HepG2 (cell line): Measurements from ENCODE around the gene MED22. TPM values are rescaled to one million over a fixed set of nuclear protein-coding genes. Genes with fewer than 3 reads are reported as not detected.

Experiments used
- AKAP8 ChIP-seq: sonication (generic); formaldehyde crosslinking; IDR thresholded peaks from 2 replicates; pipeline ENCODE4 v1.5.1; 2020; ENCODE audit warnings: mild to moderate bottlenecking, missing genetic modification reagents
- CEBPZ ChIP-seq: IDR thresholded peaks from 2 replicates; pipeline ENCODE4 v1.6.1; 2012; ENCODE audit warnings: low read length, improper control_type of control experiment
- CHD4 ChIP-seq: fragments of 200-600 bp; sonication (generic); IDR thresholded peaks from 2 replicates; pipeline ENCODE4 v1.7.0; 2017; ENCODE audit warnings: mild to moderate bottlenecking, low read length, borderline replicate concordance
- CREM ChIP-seq, 2 experiments: sonication (generic) in 1 of 2; formaldehyde crosslinking in 1 of 2; IDR thresholded peaks; 2 replicates each; pipeline versions ENCODE4 v1.4.0 to v1.6.1; 2016 to 2020; ENCODE audit warnings: antibody characterized with exemption in 1 of 2, mild to moderate bottlenecking in 1 of 2, missing genetic modification reagents in 1 of 2
- GATA4 ChIP-seq: sonication (generic); IDR thresholded peaks from 2 replicates; pipeline ENCODE4 v1.6.1; 2016; ENCODE audit warnings: antibody characterized with exemption, low read depth, borderline replicate concordance
- KDM1A ChIP-seq: IDR thresholded peaks from 2 replicates; pipeline ENCODE4 v1.6.1; 2016; ENCODE audit warnings: missing compliant biosample characterization
- NR3C1 ChIP-seq: sonication (generic); formaldehyde crosslinking; IDR thresholded peaks from 2 replicates; pipeline ENCODE4 v1.4.0; 2020; ENCODE audit warnings: missing genetic modification reagents
- RAD51 ChIP-seq: fragments of 450-650 bp; IDR thresholded peaks from 2 replicates; pipeline ENCODE4 v1.6.1; 2016; ENCODE audit warnings: borderline replicate concordance
- SCMH1 ChIP-seq: sonication (generic); formaldehyde crosslinking; IDR thresholded peaks from 2 replicates; pipeline ENCODE4 v1.9.0; 2021; ENCODE audit warnings: missing genetic modification reagents, mild to moderate bottlenecking, borderline replicate concordance
- ZBTB46 ChIP-seq: sonication (generic); formaldehyde crosslinking; IDR thresholded peaks from 2 replicates; pipeline ENCODE4 v1.4.0; 2020; ENCODE audit warnings: mild to moderate bottlenecking, missing genetic modification reagents, borderline replicate concordance
- ZFP62 ChIP-seq: sonication (generic); formaldehyde crosslinking; IDR thresholded peaks from 2 replicates; pipeline ENCODE4 v1.4.0; 2020; ENCODE audit warnings: missing genetic modification reagents
- ZNF124 ChIP-seq: sonication (generic); formaldehyde crosslinking; IDR thresholded peaks from 2 replicates; pipeline ENCODE4 v1.4.0; 2020; ENCODE audit warnings: missing genetic modification reagents
- ZNF280D ChIP-seq: sonication (generic); formaldehyde crosslinking; IDR thresholded peaks from 2 replicates; pipeline ENCODE4 v1.5.1; 2020; ENCODE audit warnings: mild to moderate bottlenecking, missing genetic modification reagents
- ZNF383 ChIP-seq: sonication (generic); formaldehyde crosslinking; IDR thresholded peaks from 2 replicates; pipeline ENCODE4 v1.4.0; 2020; ENCODE audit warnings: missing genetic modification reagents, mild to moderate bottlenecking, borderline replicate concordance
- ZNF430 ChIP-seq: sonication (generic); formaldehyde crosslinking; IDR thresholded peaks from 2 replicates; pipeline ENCODE4 v1.9.0; 2021; ENCODE audit warnings: mild to moderate bottlenecking, missing genetic modification reagents
- ZNF530 ChIP-seq: sonication (generic); formaldehyde crosslinking; IDR thresholded peaks from 2 replicates; pipeline ENCODE4 v1.5.0; 2020; ENCODE audit warnings: low read depth, mild to moderate bottlenecking, missing genetic modification reagents
- ZNF558 ChIP-seq: sonication (generic); formaldehyde crosslinking; IDR thresholded peaks from 2 replicates; pipeline ENCODE4 v1.9.0; 2022; ENCODE audit warnings: mild to moderate bottlenecking, missing genetic modification reagents, borderline replicate concordance
- ZNF607 ChIP-seq: sonication (generic); formaldehyde crosslinking; IDR thresholded peaks from 2 replicates; pipeline ENCODE4 v1.5.1; 2020; ENCODE audit warnings: missing genetic modification reagents, mild to moderate bottlenecking, borderline replicate concordance
- polyA plus RNA-seq, 8 experiments: library from polyadenylated mRNA; depleted of rRNA in 3 of 8; stranded (reverse) in 7 of 8; unstranded in 1 of 8; fragments of >200 nt; fragmentation: Illumina TruSeq in 4 of 8; extraction: Trizol in 4 of 8; gene quantifications; 2 replicates each; pipeline versions ENCODE4 v1.2.1 to v1.2.3, GENCODE V29; 2011 to 2016; ENCODE audit warnings: low read depth in 4 of 8, missing spikeins in 1 of 8, mixed read lengths in 1 of 8; ENCODE audit not compliant: insufficient read depth in 1 of 8
- total RNA-seq, 5 experiments: library from RNA; depleted of rRNA; stranded (reverse); fragments of >200 nt; fragmentation: Illumina TruSeq; extraction: Trizol; gene quantifications; 2 replicates each; pipeline ENCODE4 v1.2.3, GENCODE V29; 2016; ENCODE audit warnings: low read depth in 1 of 5

Gene MED22
- total and polyA plus RNA-seq, 2 of the 13 experiments (the other 11 are each of a cell fraction or from before 2014, with no cell fraction given), result 15.8 to 22.1 TPM

GRCh38 chr9:133335924-133336811, 11.8 kb downstream of the MED22 start, which contains the start of gene SURF6 (continued):
- TF ChIP-seq ZNF280D (CRISPR knock-in tag) (peak; percentile 67; the same call in 1 of the 2 replicates), CEBPZ (no peak), RAD51 (no peak), CHD4 (no peak), GATA4 (no peak; the same call in 1 of the 2 replicates), ZBTB46 (0 out of 2 replicates have a peak, but pooled peaks have one; percentile 25), ZNF124 (CRISPR knock-in tag) (peak; percentile 77; the same call in 1 of the 2 replicates), AKAP8 (CRISPR knock-in tag) (peak; percentile 100), ZNF530 (CRISPR knock-in tag) (no peak), NR3C1 (CRISPR knock-in tag) (no peak), ZFP62 (CRISPR knock-in tag) (no peak), SCMH1 (CRISPR knock-in tag) (no peak), ZNF430 (peak; percentile 96), KDM1A (CRISPR knock-in tag) (0 out of 2 replicates have a peak, but pooled peaks have one; percentile 13), ZNF607 (CRISPR knock-in tag) (peak; percentile 93), CREM (IDR thresholded peaks at IDR 0.05) (peak; percentile 47; the same call in 1 of the 2 replicates), CREM (CRISPR knock-in tag; IDR thresholded peaks at IDR 0.05) (no peak), ZNF383 (no peak), ZNF558 (CRISPR knock-in tag) (peak; percentile 89; the same call in 1 of the 2 replicates)
